Calu3 (cell line): ENCODE results near the gene CDH4. TPM values are rescaled to one million over a fixed set of nuclear protein-coding genes. Genes with fewer than 3 reads are reported as not detected.

Source experiments
- BruUV-seq: library from RNA; stranded (reverse); fragments of 400-500 nt; replicated peaks from 2 replicates; lab custom pipeline; 2021; lab: Mats Ljungman, UMichigan
- CTCF ChIA-PET: fragments of 300-600 bp; sonication (Branson Sonifier 250); formaldehyde crosslinking; loops from one replicate; lab custom pipeline; 2022; ENCODE audit warnings: antibody characterized with exemption; lab: Charles Lee
- DNase-seq: peaks from one replicate; pipeline ENCODE4 v3.0.0; 2022
- H3K27ac Mint-ChIP-seq: one replicate; pipeline ENCODE4 v1.8.0; 2022; ENCODE audit warnings: mixed read lengths; ENCODE audit not compliant: unreplicated experiment
- H3K27me3 Mint-ChIP-seq: one replicate; pipeline ENCODE4 v1.8.0; 2022; ENCODE audit warnings: mixed read lengths; ENCODE audit not compliant: unreplicated experiment
- H3K36me3 Mint-ChIP-seq: one replicate; pipeline ENCODE4 v1.8.0; 2022; ENCODE audit warnings: mild to moderate bottlenecking, moderate library complexity, mixed read lengths; ENCODE audit not compliant: insufficient read depth, unreplicated experiment
- H3K4me1 Mint-ChIP-seq: one replicate; pipeline ENCODE4 v1.8.0; 2022; ENCODE audit warnings: mild to moderate bottlenecking, low read depth, mixed read lengths; ENCODE audit not compliant: unreplicated experiment
- H3K4me3 Mint-ChIP-seq: one replicate; pipeline ENCODE4 v1.8.0; 2022; ENCODE audit warnings: mild to moderate bottlenecking, low read depth, moderate library complexity, mixed read lengths; ENCODE audit not compliant: unreplicated experiment
- H3K9me3 Mint-ChIP-seq: one replicate; pipeline ENCODE4 v1.8.0; 2022; ENCODE audit warnings: low read depth, mixed read lengths; ENCODE audit not compliant: unreplicated experiment
- CTCF ChIP-seq: fragments of 200-600 bp; IDR thresholded peaks from one replicate; pipeline ENCODE4 v1.8.0; 2022; ENCODE audit warnings: antibody characterized with exemption; ENCODE audit not compliant: unreplicated experiment
- intact Hi-C: fragments of 100-400 bp; cut with micrococcal nuclease; formaldehyde crosslinking; loops from one replicate; pipeline ENCODE4 v1.10.0; 2022; ENCODE audit not compliant: unreplicated experiment
- total RNA-seq: library from RNA; stranded (reverse); gene quantifications from 2 replicates; pipeline ENCODE4 v1.2.3, GENCODE V29; 2022

The CDH4 gene
- total RNA-seq, 1 experiment from 2014 or later: not detected

DNA sequence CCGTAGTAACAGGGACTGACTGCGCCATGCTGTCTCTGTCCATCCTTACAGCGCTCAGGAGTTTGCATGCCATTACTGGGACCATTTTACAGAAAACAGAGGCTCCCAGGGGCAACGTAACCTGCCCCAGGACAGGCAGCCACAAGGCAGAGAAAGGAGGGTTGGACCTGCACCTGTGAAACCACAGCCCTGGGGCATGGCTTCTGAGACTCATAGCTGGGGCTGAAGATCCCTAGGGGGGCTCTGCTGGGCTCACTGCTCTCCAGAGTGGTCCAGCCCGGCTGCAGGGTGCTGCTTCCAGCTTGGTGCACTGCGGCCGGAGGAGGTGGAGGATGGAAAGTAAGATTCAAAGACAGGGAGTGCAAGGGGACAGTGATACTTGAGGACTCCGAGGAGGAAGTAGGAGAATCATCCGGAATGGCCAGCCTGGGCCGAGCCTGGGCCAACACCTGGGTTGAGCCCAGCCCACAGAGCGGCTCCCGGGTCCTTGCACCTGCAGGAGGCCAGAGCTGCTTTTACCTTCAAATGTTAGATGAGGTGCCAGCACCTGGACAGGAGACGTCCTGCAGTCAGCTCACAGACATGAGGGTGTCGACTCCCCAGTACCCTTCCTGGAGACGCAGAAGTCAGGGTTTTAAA, 183.2 kb downstream of the CDH4 start:
- Mint-ChIP-seq H3K4me3 (no peak overlapping the region), H3K27ac (no peak overlapping the region), H3K9me3 (peaks cover 4% of the 10 kb centered on the region), H3K27me3 (peaks cover 15% of the 10 kb centered on the region), H3K4me1 (no peaks in the 10 kb centered on the region), H3K36me3 (peaks cover 5% of the 10 kb centered on the region)
- TF ChIP-seq CTCF: no peak
- no peak for DNase-seq
- CTCF ChIA-PET: no interaction called here
- BruUV-seq: no TSS peak
- intact Hi-C loops: no loop called here

DNA sequence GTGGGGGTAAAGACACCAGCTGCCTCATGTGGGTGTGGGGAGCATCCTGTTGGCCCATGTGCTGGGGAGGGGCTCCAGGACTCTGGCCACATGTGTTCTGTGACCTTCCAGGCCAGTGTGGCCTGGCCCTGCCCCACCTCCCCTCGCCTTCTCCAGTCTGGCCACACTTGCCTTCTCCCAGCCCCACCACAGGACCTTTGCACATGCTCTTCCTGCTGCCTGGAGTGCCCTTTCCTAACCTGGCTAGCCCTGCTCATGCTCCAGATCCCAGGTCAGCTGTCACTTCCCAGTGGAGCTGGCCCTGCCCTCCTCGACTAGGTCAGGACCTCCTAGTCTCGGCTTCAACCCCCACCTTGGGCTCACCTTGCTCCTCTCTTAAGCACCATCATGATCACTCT, 183.8 kb downstream of the CDH4 start:
- BruUV-seq: no TSS peak
- H3K4me3 Mint-ChIP-seq: no peak overlapping the region
- no peak for DNase-seq
- CTCF ChIA-PET: no interaction called here
- peaks cover 15% of the 10 kb centered on the region for H3K27me3 Mint-ChIP-seq
- H3K36me3 Mint-ChIP-seq: peaks cover under 1% of the 10 kb centered on the region
- intact Hi-C loops: no loop called here
- no peak for TF ChIP-seq CTCF
- H3K27ac Mint-ChIP-seq: no peak overlapping the region
- H3K9me3 Mint-ChIP-seq: peaks cover 4% of the 10 kb centered on the region
- no peaks in the 10 kb centered on the region for H3K4me1 Mint-ChIP-seq

DNA sequence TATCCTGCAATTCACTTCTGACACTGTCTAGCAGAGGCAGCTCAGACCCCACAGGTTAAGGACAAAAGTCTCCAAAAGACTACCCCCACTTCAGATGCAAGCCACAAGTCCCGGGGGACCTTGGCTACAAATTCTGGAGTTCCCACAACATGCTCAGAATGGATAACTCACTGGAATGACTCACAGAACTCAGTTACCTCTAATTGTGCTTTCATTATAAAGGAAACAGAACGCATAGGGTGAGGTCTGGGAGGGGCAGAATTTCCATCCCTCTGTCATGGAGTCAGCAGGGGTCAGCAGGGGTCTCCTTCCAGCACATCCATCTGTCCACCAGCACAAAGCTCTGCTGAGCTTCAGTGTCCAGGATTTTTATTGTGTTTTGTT, 184.2 kb downstream of the CDH4 start:
- CTCF ChIA-PET: no interaction called here
- H3K27me3 Mint-ChIP-seq: peaks cover 15% of the 10 kb centered on the region
- H3K27ac Mint-ChIP-seq: no peak overlapping the region
- H3K4me1 Mint-ChIP-seq: no peaks in the 10 kb centered on the region
- H3K4me3 Mint-ChIP-seq: no peak overlapping the region
- no TSS peak for BruUV-seq
- no peak for DNase-seq
- TF ChIP-seq CTCF: no peak
- peaks cover 4% of the 10 kb centered on the region for H3K9me3 Mint-ChIP-seq
- intact Hi-C loops: no loop called here
- no peaks in the 10 kb centered on the region for H3K36me3 Mint-ChIP-seq

GRCh38 chr20:61436667-61437279, 184.7 kb downstream of the CDH4 start:
- no peak for DNase-seq
- TF ChIP-seq CTCF: no peak
- Mint-ChIP-seq H3K27ac (no peak overlapping the region), H3K9me3 (peaks cover 4% of the 10 kb centered on the region), H3K27me3 (peaks cover 15% of the 10 kb centered on the region), H3K4me3 (no peak overlapping the region), H3K4me1 (no peaks in the 10 kb centered on the region), H3K36me3 (no peaks in the 10 kb centered on the region)
- BruUV-seq: no TSS peak
- intact Hi-C loops: no loop called here
- CTCF ChIA-PET: no interaction called here
